ENCODE data around the gene RRAGD. TPM values are rescaled to one million over a fixed set of nuclear protein-coding genes. Genes with fewer than 3 reads are reported as not detected.

RRAGD gene
- total and polyA plus RNA-seq, 2 donors (not counting 1 experiment from before 2014, with no cell fraction given): 0.27 to 4.5 TPM

GRCh38 chr6:89379281-89379680, 32.8 kb downstream of the RRAGD start:
- no peak for TF ChIP-seq CTCF (IDR thresholded peaks at IDR 0.05)
- no peak for TF ChIP-seq EZH2 (IDR thresholded peaks at IDR 0.05; ENCODE audit: borderline replicate concordance, insufficient read depth, low read depth, low read length, poor library complexity, severe bottlenecking)
- peaks cover 18% of the 10 kb centered on the region for H3K4me1 Mint-ChIP-seq
- H3K79me2 ChIP-seq (ENCODE audit: control insufficient read depth, insufficient read depth, low read length): no peaks in the 10 kb centered on the region
- peaks cover 0 to 3% (median 0%) of the 10 kb centered on the region in 4 experiments for H3K27me3 ChIP-seq (replicated peaks in 1 of 4; ENCODE audit: control extremely low read depth in 1 of 4, control insufficient read depth in 3 of 4, insufficient read depth in 4 of 4, low read length in 3 of 4)
- H3K27me3 Mint-ChIP-seq: no peaks in the 10 kb centered on the region
- no peak overlapping the region for H3K27ac Mint-ChIP-seq
- H3K9ac ChIP-seq (ENCODE audit: low read length): no peak overlapping the region
- H4K20me1 ChIP-seq (ENCODE audit: control insufficient read depth, insufficient read depth, low read length, poor library complexity, severe bottlenecking): no peaks in the 10 kb centered on the region
- no peak overlapping the region for H2AFZ ChIP-seq (ENCODE audit: insufficient read depth, low read depth, low read length, poor library complexity, severe bottlenecking)
- intact Hi-C loops (cut with micrococcal nuclease): loop anchor here (5.0 kb wide), 1 partner anchor 53 kb away; the partner anchor contains the start of gene ANKRD6
- no peaks in the 10 kb centered on the region for H3K9me3 Mint-ChIP-seq (ENCODE audit: insufficient read depth)
- peaks cover 0 to 1% of the 10 kb centered on the region in 2 experiments for H3K36me3 ChIP-seq (replicated peaks in 1 of 2; ENCODE audit: control extremely low read depth in 1 of 2, control insufficient read depth in 1 of 2, extremely low read depth in 1 of 2, insufficient read depth in 2 of 2, low read length in 1 of 2)
- ChIA-PET POLR2A (no interaction called here), CTCF (interaction anchor here (1.0 to 8.1 kb wide), 2 partner anchors 11 to 396 kb away, joined by 4 to 70 read pairs; no protein-coding TSS in a partner anchor)
- no peak overlapping the region for H3K27ac ChIP-seq (ENCODE audit: low read length in 2 of 2)
- ATAC-seq (ENCODE audit: low read depth): no peak
- WGBS (ENCODE audit: insufficient coverage): 30% methylated on average over 3 of the region's 5 CpGs
- H3K4me3 ChIP-seq (ENCODE audit: control extremely low read depth in 1 of 5, extremely low read depth in 1 of 5, insufficient read depth in 1 of 5, low read depth in 2 of 5, low read length in 4 of 5): no peak overlapping the region
- no peak for DNase-seq
- no peak overlapping the region for H3K4me2 ChIP-seq (replicated peaks; ENCODE audit: low read depth, low read length, poor library complexity, severe bottlenecking)
- H3K9me3 ChIP-seq (ENCODE audit: control extremely low read depth in 1 of 3, control insufficient read depth in 2 of 3, insufficient read depth in 1 of 3, low read length in 2 of 3): no peaks in the 10 kb centered on the region
- H3K4me3 Mint-ChIP-seq: no peak overlapping the region
- H3K4me1 ChIP-seq (ENCODE audit: control insufficient read depth in 2 of 2, insufficient read depth in 2 of 2, low read length in 2 of 2): peaks cover 10 to 11% of the 10 kb centered on the region in 2 donors

DNA sequence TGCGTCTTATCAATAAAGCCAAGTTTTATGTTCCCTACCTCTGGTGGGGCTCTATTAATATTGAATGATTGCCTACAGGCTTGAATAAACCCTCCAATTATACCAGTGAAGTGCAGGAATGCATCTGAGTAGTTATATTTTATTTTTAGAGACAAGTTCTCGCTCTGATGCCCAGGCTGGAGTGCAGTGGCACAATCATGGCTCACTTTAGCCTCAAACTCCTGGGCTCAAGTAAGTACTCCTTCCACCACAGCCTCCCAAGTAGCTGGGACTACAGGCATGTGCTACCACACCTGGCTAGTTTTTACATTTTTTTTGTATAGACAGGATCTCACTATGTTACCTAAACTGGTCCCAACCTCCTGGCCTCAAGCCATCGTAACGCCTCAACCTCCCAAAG, 33.4 kb downstream of the RRAGD start:
- Mint-ChIP-seq H3K4me1 (peaks cover 18% of the 10 kb centered on the region), H3K4me3 (no peak overlapping the region), H3K9me3 (ENCODE audit: insufficient read depth) (no peaks in the 10 kb centered on the region), H3K27me3 (no peaks in the 10 kb centered on the region), H3K27ac (no peak overlapping the region)
- ChIA-PET CTCF (interaction anchor here (0.6 to 8.1 kb wide), 4 partner anchors 10 to 395 kb away, joined by 3 to 70 read pairs (median 4); no protein-coding TSS in a partner anchor), POLR2A (no interaction called here)
- Histone ChIP-seq H2AFZ (ENCODE audit: insufficient read depth, low read depth, low read length, poor library complexity, severe bottlenecking) (no peak overlapping the region), H3K4me1 (ENCODE audit: control insufficient read depth in 2 of 2, insufficient read depth in 2 of 2, low read length in 2 of 2) (peaks cover 10 to 11% of the 10 kb centered on the region in 2 donors), H3K79me2 (ENCODE audit: control insufficient read depth, insufficient read depth, low read length) (no peaks in the 10 kb centered on the region), H3K4me3 (ENCODE audit: control extremely low read depth in 1 of 5, extremely low read depth in 1 of 5, insufficient read depth in 1 of 5, low read depth in 2 of 5, low read length in 4 of 5) (no peak overlapping the region), H3K9me3 (ENCODE audit: control extremely low read depth in 1 of 3, control insufficient read depth in 2 of 3, insufficient read depth in 1 of 3, low read length in 2 of 3) (no peaks in the 10 kb centered on the region), H3K36me3 (replicated peaks in 1 of 2; ENCODE audit: control extremely low read depth in 1 of 2, control insufficient read depth in 1 of 2, extremely low read depth in 1 of 2, insufficient read depth in 2 of 2, low read length in 1 of 2) (peaks cover 0 to 1% of the 10 kb centered on the region in 2 experiments), H3K27ac (ENCODE audit: low read length in 2 of 2) (no peak overlapping the region), H3K9ac (ENCODE audit: low read length) (no peak overlapping the region), H3K27me3 (replicated peaks in 1 of 4; ENCODE audit: control extremely low read depth in 1 of 4, control insufficient read depth in 3 of 4, insufficient read depth in 4 of 4, low read length in 3 of 4) (peaks cover 0 to 3% (median 0%) of the 10 kb centered on the region in 4 experiments), H3K4me2 (replicated peaks; ENCODE audit: low read depth, low read length, poor library complexity, severe bottlenecking) (no peak overlapping the region), H4K20me1 (ENCODE audit: control insufficient read depth, insufficient read depth, low read length, poor library complexity, severe bottlenecking) (no peaks in the 10 kb centered on the region)
- intact Hi-C loops (cut with micrococcal nuclease): loop anchor here (5.0 kb wide), 1 partner anchor 54 kb away; the partner anchor contains the start of gene ANKRD6
- DNase-seq: no peak
- TF ChIP-seq CTCF (IDR thresholded peaks at IDR 0.05) (no peak), EZH2 (IDR thresholded peaks at IDR 0.05; ENCODE audit: borderline replicate concordance, insufficient read depth, low read depth, low read length, poor library complexity, severe bottlenecking) (no peak)
- no CpG with 5 or more reads among the region's 4 CpGs for WGBS (ENCODE audit: insufficient coverage)
- ATAC-seq (ENCODE audit: low read depth): no peak

Data from B cell (primary cell).